Measurements from ENCODE around the gene MVB12B.

MVB12B gene

GRCh38 chr9:126430124-126430523, 103.5 kb downstream of the MVB12B start:
- DNase-seq (ENCODE audit: low read depth in 2 of 2), result no peak

- no peak for DNase-seq (ENCODE audit: low read depth in 2 of 2)
Measured at GRCh38 chr9:126431077-126431742, 104.6 kb downstream of the MVB12B start.

- DNase-seq (ENCODE audit: low read depth in 2 of 2), result no peak
Measured at GRCh38 chr9:126432659-126433058, 106.0 kb downstream of the MVB12B start.

DNA sequence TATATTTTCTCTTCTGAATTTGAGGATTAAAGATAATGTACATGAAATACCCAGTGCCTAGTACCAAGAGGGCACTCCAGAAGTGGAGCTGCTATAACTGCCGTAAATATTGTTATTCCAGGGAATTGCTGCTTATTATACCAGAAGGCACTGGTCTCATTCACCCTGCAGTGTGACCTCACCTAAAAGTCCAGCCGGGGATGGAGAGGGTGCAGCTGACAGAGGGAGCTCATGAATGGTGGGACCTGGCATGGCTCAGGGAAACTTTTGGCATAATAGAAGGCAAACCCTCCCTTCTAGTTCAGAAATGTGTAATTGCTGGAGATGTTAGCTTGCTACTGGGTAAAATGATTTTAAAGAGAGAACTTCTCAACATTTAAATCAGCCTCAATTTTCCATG, 108.5 kb downstream of the MVB12B start:
- no peak for DNase-seq (ENCODE audit: low read depth in 2 of 2)

DNA sequence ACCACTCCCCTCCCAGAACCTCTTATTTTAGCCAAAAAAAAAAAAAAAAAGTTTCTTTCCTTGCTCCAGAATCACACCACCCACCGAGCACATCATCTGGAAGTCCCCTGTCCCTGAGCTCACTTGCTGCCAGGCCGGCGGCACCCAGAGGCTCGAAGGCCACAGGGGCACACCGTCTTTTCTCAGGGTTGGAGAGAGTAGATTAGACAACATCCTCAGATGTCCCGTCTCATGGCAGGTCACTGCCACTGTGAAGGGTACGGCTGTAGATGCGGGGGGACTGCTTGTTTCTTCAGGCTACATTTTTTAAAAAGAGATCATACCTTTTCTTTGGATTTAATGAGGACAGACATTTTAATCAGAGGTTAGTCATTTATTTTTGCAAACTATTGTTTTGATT, 109.0 kb downstream of the MVB12B start:
- DNase-seq (ENCODE audit: low read depth in 2 of 2), result no peak

DNA sequence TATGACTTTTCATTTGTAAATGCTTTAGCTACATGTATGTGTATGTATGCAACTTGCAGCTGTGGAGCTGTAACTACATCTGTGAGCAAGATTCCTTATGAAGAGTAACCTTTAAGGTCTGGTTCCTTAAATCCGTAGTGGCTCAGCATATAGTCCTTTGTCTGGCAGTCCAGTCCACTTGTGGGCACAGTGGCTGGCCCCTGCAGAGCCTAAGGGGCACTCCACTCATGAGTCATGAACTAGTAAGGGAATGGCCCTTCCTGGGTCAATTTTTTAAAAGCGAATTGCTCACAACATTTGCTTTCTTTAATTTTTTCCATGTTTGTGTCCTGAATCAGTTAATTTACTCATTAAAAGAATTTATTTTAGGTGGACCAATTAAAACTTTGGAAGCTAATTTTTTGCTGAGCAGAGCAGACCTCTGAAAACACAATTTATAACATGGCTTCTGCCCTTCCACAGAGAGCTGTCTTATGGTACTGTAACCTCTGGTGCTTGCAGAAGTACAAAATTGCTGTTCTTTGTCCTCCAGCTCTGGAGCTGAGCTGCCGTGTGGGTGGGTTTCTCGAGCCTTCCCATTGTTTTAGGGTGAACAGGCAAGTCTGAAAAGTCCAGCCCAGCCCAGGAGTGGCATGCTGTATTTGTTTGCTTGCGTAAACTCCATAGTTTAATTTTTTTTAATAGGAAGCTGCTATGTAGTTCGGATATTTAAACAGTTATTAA, 110.1 kb downstream of the MVB12B start:
- DNase-seq (ENCODE audit: low read depth in 2 of 2), result no peak

- no peak for DNase-seq (ENCODE audit: low read depth in 2 of 2)
Measured at GRCh38 chr9:126437268-126437666, 110.6 kb downstream of the MVB12B start.

- DNase-seq (ENCODE audit: low read depth in 2 of 2), result no peak
Measured at GRCh38 chr9:126437701-126438100, 111.1 kb downstream of the MVB12B start.

DNA sequence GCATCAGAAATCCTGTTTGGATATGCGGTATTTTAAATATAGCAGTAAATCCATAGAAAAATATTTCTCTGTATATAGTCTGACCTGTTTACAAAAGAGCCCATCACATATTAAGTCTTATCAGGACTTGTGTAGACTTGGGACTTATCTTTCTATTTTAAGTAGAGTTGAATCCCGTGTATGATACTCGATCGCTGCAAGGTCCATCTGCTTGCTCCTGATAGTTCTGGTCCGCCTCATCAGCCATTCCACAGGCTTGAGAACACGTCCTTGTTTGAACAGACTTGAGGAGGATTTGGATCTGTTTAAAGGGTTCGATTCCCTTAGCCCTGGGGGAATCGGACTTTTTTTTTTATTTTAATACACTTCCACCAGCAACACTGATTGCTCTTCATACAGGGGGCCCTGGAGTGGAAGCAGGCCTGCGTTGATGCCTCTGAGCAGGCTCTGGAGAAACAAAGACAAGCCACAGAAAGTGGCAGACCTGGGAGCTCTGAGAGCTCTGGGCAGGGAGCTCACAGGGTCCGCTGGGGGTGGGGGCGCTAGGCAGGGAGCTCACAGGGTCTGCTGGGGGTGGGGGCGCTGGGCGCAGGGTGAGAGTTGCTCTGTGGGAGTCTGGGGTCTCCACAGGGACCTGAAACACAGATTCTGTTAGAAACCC, 112.2 kb downstream of the MVB12B start:
- no peak for DNase-seq (ENCODE audit: low read depth in 2 of 2)

DNA sequence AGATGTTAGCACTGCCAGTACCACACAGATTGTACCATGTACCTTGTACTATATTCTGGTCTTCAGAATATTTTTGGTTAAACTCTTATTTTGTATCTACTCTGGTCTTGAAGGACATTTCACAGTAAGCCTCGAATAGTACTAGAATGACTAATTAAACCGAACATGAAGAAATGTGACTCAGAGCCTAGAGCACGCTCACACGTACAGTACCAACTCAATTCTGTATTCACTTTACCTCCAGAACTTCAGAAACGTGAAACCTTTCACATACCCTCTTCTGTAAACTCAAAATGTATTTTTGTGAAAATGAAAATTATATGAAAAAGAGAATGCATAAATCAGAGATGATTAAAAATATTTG, 112.8 kb downstream of the MVB12B start:
- no peak for DNase-seq (ENCODE audit: low read depth in 2 of 2)

- DNase-seq (ENCODE audit: low read depth in 2 of 2), result no peak
Measured at GRCh38 chr9:126439883-126440653, 113.4 kb downstream of the MVB12B start.

GRCh38 chr9:126440940-126441339, 114.3 kb downstream of the MVB12B start:
- DNase-seq (ENCODE audit: low read depth in 2 of 2), result no peak

DNA sequence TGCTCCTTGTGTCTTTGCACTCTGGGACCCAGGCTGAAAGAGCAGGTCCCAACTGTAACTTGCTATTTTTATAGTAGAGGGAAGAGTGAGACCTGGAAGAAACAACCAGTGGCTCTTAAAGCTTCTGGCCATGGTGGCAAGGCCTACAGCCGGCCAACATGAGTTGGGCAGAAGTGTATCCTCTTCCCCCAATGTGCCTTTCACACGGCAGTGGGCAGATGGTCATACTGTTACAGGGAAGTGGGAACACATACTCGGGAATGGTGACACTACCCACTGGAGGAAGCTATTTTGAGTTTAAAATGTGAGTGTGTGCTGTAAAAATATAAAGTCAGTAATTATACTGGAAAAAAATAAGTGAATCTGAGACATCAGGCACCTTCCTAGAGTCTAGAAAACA, 116.0 kb downstream of the MVB12B start:
- no peak for DNase-seq (ENCODE audit: low read depth in 2 of 2)

DNA sequence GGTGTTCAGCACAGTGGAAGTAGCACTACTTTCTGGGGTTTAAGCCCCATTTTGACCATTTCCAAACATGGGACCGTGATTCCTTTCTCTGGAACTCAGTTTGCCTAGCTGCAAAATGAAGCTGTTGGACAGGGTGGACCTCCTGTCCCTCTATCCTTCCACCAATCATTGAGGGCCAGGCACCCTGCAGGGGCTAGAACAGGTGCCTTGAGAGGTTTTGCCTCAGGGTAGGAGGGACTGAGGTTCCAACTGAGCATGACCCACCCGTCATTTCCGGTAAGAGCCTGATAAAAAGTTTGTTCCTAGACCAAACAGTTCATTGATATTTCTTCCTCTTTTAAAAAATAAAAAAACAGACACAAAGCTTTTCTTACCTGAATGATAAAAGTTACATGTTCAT, 116.5 kb downstream of the MVB12B start:
- no peak for DNase-seq (ENCODE audit: low read depth in 2 of 2)

DNA sequence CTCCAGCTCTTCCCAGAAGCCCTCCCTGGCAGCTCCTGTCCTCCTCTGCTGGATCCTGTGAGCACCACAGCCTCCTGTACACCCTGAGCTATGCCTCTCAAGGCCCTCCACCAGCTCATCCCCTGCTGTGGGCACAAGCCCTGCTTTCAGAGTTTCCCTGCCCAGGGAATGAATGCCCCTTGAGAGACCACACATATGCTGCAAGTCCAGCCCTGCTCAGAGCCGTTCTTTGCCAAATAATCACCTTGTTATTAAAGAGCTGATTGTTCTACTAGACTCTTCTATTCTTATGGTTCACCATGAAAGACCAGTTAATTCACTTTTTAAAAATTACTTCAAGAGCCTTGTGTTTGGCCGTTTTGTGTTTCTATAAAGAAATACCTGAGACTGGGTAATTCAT, 121.5 kb downstream of the MVB12B start:
- DNase-seq (ENCODE audit: low read depth in 2 of 2), result no peak

- no peak for DNase-seq (ENCODE audit: low read depth in 2 of 2)
Measured at GRCh38 chr9:126448865-126449577, 122.4 kb downstream of the MVB12B start.

DNA sequence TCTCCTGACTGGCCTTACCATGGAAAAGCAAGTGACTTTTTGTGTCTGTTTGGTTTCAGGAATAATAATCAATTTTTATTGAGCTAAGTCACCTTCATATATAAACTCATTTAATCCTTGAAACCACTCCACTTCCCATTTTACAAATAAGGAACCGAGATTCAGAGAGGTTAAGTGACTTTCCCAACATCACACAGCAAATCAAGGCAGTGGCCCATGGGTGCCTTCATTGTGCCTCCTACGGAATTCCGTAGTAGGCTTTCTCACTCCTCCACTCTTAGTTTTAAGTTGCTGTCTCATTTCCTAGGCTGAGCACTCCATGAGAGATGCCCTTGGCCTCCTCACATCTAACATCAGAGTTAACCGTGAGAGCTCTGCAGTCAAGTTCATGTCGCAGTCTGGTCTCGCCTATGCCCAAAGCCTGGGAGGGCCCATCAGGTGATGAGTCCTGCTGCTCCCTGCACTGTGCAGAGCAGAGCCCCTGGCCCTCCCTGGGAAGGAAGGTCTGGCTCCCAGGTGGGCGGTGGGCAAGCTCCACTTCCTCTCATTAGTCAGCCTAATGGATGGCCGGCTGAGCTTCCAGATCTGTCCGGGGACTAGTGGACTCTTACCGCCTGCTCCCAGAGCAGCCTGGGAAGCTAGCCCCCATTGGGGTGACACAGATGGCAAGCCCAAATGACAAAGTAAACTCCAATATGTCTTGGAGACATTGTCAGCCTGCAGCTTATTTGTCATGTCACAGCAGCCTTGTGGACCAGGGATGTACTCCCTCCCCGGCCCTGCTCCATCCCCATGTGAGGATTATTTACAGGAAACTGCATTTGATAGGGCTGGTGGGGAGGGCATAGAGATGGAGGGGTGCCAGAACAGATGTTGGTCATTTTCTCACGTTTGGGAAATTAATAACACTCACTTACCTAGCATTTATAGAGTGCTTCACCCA, 123.4 kb downstream of the MVB12B start:
- no peak for DNase-seq (ENCODE audit: low read depth in 2 of 2)

DNA sequence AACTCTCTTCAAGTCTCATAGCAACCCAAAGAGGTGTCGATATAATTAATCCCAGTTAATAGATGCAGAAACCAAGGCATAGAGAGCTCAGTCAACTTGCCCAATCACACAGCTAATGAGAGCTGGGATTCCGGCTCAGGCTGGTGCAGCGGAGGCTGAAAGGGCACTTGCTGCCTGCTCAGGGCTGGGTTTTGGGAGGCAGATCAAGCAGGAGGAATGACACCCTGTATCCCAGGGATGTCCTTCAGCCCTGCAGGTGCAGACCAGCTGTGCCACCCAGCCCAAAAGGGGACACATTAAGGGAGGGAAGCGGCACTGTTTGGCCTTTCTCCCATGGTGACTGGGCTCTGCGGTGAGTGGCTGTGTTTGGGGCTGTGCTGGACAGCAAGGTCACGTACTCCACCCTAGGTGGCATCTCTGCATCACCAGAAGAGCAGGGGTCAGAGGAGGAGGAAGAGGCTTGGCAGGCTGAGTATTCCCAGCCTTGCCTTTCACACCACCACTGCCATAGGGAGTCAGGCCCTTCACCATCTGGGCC, 124.1 kb downstream of the MVB12B start:
- no peak for DNase-seq (ENCODE audit: low read depth in 2 of 2)

DNA sequence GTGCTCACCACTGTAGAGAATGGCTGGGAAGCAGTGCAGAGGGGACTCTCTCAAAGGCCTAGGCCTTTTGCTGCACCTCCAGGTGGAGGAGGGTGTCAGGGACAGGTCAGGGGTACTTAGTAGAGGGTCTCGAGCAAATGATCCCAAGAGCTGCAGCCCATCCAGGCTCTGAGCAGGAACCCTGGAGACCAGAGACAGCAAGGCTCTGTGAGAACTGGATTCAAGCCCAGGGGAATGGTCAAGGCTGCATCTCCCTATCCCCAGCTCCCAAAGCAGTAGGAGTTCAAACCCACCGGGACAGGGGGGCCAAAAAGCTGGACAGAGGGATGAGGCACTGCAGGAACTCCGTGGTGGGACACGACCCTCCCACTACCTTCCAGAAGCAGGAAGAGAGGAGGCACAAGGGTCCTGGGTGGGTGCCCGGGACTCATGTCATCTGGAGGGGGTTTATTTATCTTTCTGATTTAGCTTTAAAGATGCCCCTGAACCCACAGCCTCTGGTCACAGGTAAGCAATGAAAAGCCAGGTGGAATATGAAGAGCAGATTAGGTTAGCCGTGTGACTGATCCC, 124.8 kb downstream of the MVB12B start:
- no peak for DNase-seq (ENCODE audit: low read depth in 2 of 2)

DNA sequence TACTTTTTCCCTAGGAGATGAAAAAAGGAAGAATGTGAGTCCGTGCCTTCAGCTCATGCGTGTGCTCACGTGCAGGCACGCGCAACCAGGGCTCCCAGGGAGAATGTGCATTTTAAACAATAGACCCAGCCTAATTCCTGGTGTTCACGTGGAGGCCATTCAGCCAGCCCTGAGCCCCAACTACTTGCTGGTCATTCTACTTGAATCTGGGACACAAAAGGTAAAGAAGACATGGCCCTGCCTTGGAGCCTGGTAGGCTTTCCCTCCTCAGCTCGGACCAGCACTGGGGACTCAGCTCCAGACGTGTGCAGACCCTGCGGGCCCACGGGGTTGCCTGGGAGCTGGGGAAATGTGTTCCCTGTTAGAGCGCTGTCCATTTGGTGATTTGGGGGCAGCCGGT, 125.5 kb downstream of the MVB12B start:
- DNase-seq (ENCODE audit: low read depth in 2 of 2), result no peak
